GM18520 (cell line): Measurements from ENCODE around the gene C15orf39.

Experiments used
- ATAC-seq: cut with Tn5 transposase; IDR thresholded peaks from one replicate; pipeline ENCODE4 v1.9.1; 2021; ENCODE audit not compliant: unreplicated experiment

C15orf39 gene

DNA sequence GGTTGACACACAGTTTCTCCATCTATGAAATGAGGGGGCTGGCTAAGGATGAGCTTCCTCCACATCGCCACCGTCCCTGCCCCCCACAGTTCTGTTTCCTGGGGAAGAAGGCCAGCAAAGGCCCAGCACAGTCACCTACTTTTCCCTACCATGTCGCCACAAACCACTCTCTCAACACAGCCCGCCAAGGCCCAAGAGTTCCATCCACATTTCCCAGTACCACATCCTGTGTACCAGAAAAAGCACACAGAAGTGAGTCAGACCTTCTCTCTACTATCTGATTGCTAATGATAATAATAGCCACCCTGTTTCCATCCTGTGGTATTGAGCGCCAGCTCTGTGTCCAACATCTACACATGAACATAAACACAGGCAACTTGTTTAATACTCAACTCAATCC is 30.3 kb upstream of the C15orf39 start:
- ATAC-seq: no peak

DNA sequence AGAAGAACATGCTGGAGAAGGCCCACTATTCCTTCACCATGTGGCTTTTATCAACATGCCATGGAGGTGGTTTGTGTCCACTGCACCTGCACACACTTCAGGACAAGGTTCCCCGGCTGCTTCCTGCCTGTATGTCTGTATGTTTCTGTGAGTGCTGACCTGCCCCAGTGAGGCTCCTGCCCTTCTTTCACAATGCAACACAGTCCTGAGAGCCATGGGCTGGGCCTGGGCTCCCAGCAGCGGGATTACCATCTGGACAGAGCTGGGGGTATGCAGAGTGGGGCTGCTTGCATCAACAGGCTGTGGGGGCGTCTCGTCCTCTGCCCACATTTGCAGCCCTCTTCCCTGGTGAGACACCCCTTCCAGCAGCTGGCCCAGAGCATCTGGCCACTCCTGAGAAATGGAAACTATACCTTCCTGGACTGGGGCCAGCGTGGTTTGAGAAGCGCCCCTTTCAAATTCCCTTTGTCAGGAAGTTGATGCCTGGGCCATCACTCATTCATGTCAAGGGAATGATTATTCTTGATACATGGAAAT is 29.3 kb upstream of the C15orf39 start:
- ATAC-seq: no peak

- ATAC-seq: no peak
These were observed 27.6 kb upstream of the C15orf39 start for GRCh38 chr15:75174102-75174501.

- no peak for ATAC-seq
These were observed 27.0 kb upstream of the C15orf39 start for GRCh38 chr15:75174729-75175128.

DNA sequence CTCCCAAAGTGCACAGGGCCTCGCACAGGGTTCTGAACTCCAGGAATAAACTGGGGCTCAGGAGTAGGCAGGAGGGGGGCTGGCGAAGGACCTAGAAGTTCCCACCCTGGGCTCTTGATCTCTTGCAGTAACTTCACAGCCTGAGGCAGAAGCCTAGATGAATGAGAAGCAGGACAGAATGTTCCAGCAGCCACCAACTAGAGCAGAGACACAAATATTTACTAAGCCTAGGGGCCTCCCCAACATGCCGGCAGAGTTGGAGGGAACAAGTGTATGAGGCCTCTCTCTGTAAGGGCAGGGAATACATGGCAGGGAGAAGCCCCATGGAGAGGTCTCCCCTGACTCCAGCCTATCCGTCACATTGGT is 25.3 kb upstream of the C15orf39 start:
- ATAC-seq: no peak

DNA sequence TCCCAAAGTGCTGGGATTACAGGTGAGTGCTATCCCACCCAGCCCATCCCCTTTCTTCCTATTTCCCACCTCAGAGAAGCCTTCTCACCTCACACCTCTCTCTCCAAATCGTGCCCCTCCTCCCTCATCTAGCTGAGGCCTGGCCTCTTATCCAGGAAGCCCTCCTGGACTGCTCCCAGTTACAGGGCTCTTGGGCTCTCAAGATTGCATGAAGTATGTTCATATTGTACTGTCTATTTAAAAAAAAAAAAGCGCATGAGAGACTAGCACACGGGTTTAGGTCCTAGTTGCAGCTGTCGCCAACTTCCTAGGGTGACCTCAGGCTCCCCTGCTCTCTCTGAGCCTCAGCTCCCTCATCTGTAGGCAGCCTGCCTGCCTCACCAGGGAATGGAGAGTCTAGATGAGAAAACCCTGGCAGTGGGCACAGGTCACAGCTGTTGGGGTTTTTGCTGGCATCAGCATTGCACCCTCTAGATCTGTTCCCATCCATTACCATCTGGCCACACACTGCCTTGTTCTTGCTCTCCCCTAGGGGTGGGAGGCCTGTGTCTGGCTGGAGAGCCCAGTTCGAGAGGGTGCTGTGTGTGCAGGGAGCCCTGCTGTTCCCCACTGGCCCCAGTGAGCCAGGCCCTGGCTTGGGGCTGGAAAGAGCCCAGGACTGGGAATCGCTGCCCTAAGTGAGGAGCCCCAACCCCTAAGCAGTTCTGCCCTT is 24.2 kb upstream of the C15orf39 start:
- ATAC-seq: no peak

DNA sequence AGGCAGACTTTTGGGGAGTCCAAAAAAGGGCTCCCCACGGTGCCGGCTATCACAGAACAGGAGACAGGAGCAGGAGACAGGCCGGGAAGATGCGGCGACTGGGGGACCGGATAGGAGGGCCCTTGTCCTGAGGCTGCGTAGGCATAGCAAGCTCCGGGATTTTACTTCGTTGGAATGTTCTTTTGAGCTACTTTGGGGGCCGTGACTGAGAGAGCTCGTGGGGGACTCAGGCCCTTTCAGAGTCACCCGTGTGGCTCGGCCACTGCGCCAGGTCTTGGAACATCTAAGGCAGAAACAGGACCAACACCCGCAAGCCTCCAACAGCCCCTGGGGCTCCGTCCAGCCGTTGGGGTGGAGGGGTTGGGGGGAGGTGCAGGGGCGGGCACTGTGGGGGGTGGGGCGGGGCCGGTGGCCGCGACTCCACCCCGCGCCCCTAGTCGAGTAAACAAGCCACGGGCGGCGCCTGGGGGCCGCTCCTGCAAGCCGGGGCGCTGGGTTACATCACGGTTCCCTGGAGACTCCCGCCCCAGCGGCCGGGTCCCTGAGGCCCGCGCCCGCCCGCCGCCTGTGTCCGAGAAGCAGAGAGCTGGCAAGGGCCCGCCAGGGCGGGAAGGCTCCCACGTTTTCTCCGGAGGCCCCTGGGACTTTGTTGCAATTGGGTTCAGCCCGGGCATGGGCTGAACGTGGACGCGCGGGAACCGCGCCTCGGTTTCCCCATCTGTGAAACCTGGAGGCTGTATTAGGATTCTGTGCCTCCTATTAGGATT is 23.3 kb upstream of the C15orf39 start:
- no peak for ATAC-seq

GRCh38 chr15:75178938-75179745 is 22.5 kb upstream of the C15orf39 start:
- ATAC-seq: no peak

DNA sequence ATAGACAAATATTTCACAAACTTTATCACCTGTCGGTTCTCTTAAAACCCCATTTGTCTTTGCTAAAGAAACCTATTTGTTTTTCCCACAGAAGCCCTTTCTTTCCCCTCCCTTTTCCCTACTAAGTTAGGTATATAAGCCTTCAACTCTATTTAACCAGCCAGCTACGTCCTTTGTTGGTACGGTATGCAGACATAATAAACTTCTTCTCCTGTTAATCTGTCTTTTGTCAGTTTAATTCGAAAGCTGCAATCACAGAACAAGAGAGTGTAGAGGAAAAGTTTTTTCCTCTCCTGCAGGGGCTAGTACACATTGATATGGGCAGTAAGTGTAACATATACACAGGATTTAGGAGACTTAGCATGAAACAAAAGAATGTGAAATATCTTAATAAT is 21.9 kb upstream of the C15orf39 start:
- ATAC-seq: no peak

DNA sequence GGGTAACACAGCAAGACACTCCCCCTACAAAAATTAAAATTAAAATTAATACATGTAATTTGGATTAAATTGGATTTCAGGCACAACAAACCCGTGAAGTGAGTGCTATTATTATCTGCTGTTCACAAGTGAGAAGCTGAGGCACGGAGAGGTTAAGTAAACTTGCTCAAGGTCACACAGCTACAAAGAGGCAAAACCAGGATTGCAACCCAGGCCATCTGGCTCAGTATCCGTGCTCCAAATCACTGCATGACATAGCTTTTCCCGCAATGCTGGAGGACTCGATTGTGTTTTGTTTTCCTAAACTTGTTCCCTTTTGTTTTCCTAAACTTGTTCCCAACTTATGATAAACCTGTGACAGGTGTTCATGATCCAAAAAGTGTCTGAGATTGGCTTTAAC is 19.9 kb upstream of the C15orf39 start:
- no peak for ATAC-seq

DNA sequence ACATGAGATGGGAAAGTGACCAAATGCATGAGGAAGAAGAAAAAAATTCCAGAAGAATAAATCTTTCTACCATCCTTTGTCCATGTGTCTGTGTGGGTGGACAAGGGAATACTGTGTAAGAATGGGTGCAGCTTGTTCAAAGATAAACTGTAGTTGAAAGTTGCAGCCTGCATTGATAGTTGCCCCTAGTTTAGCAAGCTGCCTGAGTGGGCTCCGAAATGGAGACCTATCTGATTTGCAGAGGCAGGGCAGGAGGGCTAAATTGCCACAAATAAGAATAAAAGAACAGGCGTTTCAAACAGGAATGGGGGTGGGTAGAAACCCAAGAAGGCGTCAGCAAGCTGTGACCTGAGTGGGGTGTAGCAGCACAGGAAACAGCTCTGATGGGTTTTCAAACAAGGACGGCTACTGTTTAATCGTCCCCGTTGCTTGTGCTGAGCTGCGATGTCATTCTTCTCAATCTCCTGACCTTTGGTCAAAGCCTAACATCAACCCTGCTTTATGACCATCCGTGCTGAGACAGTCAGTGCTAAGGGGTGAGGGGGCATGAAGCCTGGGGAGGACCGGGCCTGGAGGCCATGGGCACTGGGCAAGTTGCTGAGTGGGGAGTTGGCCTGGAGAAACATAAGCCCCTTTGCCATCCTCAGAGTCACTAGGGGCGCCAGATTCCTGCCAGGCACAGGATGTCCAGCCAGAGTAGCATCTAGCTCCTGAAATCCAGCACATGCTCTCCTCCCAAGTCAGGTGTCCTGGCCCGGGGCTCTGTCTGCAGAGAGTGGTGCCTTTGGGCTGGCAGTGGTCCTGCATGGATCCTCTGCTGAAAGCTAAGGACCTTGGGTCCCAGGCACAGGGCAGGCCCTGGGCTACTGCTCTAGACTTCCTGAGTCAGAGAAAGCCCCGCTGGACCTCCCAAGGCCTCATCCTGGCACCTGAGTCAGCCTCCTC is 19.2 kb upstream of the C15orf39 start:
- no peak for ATAC-seq

DNA sequence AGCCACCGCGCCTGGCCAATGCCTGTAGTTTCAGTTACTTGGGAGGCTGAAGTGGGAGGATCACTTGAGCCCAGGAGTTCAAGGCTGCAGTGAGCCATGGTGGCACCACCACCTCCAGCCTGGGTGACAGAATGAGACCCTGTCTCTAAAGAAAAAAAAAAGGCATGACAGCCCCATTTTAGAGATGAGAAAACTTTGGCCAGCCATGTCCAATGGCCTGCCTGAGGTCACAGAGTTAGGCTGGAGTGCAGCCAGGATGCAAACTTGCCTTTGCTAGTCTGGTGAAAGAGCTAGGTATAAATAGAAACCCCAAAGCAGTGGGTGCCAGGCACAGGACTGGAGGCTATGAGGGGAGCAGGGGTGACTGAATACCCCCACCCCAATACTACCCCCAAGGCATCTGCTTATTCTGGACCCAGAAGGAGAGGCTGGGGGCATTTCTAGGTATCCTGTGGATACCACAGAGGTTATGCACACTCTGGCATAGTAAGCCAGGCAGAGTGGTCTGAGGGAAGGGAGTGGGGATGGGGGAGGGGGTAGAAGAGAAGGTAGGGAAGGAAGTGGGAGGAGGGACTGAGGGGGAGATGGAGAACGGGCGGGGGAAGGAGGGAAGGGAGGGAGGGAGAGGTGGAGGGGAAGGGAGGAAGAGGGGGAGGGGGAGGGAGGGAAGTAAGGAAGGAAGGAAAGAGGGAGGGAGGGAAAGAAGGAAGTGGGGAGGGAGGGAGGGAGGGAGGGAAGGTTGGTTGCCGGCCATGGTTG is 16.2 kb upstream of the C15orf39 start:
- ATAC-seq: no peak

DNA sequence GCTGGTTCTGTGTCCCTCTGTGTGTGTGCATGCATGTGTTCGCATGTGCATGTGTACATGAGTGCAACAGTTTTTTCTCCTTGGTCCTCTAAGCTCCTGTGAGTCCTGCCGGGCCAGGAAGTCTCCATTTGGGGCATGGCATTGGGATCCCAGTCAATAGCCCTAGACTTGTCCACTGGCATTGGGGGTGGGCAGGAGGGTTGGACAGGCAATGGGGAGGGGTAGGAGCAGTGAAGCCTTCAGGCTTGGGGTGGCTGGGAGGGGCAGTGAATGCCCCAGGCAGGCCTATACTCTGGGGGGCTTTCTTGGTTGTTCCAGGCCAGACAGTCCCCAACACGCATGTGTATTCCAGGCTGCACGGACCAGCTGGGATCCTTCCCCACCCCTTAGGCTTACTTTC is 15.6 kb upstream of the C15orf39 start:
- no peak for ATAC-seq

DNA sequence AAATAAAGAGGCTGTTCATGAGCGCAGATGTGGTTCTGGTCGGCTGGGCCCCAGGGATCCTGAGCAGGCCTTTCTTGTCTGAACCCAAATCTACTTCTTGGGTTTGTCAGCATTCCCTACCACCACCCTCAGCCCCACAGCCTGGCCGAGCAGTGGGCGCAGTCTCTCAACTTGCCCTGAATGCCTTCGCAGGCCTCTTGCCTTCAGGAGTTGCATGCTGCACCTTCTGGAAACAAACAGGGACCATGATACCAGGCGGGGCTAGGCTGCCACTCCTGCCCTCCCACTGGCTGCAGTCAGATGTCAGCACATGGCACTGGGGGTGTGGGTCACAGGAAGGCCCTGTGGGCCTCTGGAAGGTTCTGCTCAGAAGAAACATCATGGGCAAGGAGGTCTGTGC is 13.2 kb upstream of the C15orf39 start:
- ATAC-seq: no peak

DNA sequence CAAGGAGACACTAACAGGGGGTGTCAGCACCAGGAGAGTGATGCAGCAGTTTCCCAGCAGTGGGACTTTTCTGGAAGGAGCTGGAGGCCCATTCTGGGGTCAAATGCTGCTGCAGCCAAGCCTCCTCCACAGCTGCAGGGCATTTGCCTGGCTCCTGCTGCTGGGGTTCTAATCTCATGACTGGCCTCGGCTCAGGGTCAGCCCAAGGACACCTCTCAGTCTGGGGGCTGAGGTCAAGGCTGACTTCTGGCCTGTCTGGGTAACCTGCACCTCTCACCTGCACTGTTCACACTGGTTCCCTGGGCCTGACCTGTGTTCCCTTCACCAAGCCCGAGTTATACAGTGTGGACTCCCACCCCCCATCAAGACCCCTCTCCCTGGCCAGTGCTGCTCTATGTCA is 10.4 kb upstream of the C15orf39 start:
- ATAC-seq: no peak

DNA sequence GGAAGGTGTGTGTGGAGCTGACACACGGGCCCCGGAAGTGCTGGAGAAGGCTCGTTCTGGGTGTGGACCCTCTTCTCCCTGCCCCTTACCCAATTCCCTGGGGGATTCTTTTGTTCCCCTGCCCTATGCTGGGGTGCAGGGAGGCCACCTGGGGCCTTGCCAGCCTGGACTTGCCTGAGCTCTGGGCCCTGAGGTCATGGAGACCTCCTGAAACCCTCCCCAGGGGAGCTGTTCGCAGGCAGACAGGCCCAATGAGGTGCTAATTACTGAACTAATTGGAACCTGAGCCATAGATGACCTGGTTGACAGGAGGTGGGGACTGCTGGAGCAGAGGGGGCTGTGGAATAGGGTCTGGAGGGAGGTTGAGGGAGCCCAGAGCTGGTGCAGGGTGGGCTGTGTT is 9.4 kb upstream of the C15orf39 start:
- no peak for ATAC-seq

- no peak for ATAC-seq
These were observed 8.4 kb upstream of the C15orf39 start for GRCh38 chr15:75193272-75193671.

GRCh38 chr15:75193976-75194375 is 7.7 kb upstream of the C15orf39 start:
- ATAC-seq: no peak

- ATAC-seq: no peak
These were observed 7.3 kb upstream of the C15orf39 start for GRCh38 chr15:75194397-75194796.
